Neutrophil (primary cell): ENCODE data around the gene GBE1.

Experiments
- H3K27ac ChIP-seq: fragments of 200-600 bp; sonication (generic); 2 replicates; pipeline ENCODE4 v1.5.1; 2016; ENCODE audit warnings: mild to moderate bottlenecking, moderate library complexity
- H3K27me3 ChIP-seq: fragments of 200-600 bp; sonication (generic); 2 replicates; pipeline ENCODE4 v1.6.0; 2016; ENCODE audit warnings: mild to moderate bottlenecking
- H3K36me3 ChIP-seq: fragments of 200-600 bp; sonication (generic); 2 replicates; pipeline ENCODE4 v1.5.1; 2017
- H3K4me1 ChIP-seq, 2 experiments: fragments of 200-600 bp in 1 of 2; sonication (generic) in 1 of 2; 1 replicate in 1 of 2; 2 replicates in 1 of 2; pipeline versions ENCODE4 v1.5.1 to v1.6.1; 2013 to 2016; ENCODE audit warnings: low read depth in 1 of 2, low read length in 1 of 2, mild to moderate bottlenecking in 1 of 2, moderate library complexity in 1 of 2; ENCODE audit not compliant: control insufficient read depth in 1 of 2, insufficient read depth in 1 of 2
- H3K4me3 ChIP-seq, 2 experiments: fragments of 200-600 bp in 1 of 2; sonication (generic) in 1 of 2; 1 replicate in 1 of 2; 2 replicates in 1 of 2; pipeline ENCODE4 v1.5.1; 2013 to 2016; ENCODE audit warnings: low read depth in 1 of 2, low read length in 1 of 2, mild to moderate bottlenecking in 1 of 2, moderate library complexity in 1 of 2
- H3K9me3 ChIP-seq: fragments of 200-600 bp; sonication (generic); 2 replicates; pipeline ENCODE4 v1.5.1; 2016
- TF ChIP-seq, protein P1 (sequence below): fragments of 200-600 bp; sonication (generic); IDR thresholded peaks from 2 replicates; pipeline ENCODE4 v1.5.1; 2016; ENCODE audit warnings: antibody characterized with exemption

Gene GBE1

DNA sequence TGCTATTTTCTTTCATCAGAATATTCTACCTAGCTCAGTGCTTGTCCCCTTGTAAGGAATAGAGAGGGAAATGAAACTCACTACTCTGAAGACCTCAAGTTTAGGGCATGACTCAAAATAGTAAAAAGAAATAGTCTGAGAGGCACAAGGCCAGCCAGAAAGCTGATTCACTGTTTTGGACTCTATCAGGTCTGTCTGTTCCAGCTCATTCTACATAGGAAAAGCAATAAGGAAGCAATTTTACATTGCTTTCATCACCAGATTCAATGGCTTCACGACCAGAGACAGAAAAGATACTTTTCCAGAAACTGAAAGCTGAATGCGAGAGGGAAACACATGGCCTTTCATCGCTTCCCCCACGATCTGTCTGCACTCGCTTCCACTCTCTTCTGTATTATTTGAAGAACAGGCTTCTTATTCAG is 276.0 kb downstream of the GBE1 start:
- H3K27ac ChIP-seq: no peak overlapping the region
- TF ChIP-seq, protein P1, sequence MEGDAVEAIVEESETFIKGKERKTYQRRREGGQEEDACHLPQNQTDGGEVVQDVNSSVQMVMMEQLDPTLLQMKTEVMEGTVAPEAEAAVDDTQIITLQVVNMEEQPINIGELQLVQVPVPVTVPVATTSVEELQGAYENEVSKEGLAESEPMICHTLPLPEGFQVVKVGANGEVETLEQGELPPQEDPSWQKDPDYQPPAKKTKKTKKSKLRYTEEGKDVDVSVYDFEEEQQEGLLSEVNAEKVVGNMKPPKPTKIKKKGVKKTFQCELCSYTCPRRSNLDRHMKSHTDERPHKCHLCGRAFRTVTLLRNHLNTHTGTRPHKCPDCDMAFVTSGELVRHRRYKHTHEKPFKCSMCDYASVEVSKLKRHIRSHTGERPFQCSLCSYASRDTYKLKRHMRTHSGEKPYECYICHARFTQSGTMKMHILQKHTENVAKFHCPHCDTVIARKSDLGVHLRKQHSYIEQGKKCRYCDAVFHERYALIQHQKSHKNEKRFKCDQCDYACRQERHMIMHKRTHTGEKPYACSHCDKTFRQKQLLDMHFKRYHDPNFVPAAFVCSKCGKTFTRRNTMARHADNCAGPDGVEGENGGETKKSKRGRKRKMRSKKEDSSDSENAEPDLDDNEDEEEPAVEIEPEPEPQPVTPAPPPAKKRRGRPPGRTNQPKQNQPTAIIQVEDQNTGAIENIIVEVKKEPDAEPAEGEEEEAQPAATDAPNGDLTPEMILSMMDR: no peak
- no peaks in the 10 kb centered on the region for H3K36me3 ChIP-seq
- H3K27me3 ChIP-seq: no peaks in the 10 kb centered on the region
- H3K9me3 ChIP-seq: no peaks in the 10 kb centered on the region
- H3K4me3 ChIP-seq: no peak overlapping the region
- H3K4me1 ChIP-seq: no peaks in the 10 kb centered on the region

DNA sequence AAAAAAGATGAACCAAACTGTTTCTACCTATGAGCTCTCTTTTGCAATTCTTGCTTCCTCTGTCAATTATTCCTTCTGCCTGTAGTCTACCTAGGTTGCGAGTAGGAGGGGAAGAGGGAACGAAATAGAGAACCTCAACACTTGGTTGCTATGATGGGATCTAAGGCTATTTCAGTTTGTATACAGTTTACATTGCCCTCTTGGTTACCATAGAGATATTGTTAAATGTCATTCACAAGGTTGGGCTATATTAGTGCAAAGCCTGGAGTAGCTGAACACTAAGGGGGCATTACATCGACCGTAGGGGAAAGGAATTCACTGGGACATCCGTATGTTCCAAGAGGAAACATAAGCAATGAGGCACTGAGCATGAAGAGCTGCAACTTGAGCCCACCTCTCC is 276.9 kb downstream of the GBE1 start:
- no peaks in the 10 kb centered on the region for H3K4me1 ChIP-seq
- H3K27ac ChIP-seq: no peak overlapping the region
- no peaks in the 10 kb centered on the region for H3K27me3 ChIP-seq
- TF ChIP-seq, protein P1: no peak
- no peaks in the 10 kb centered on the region for H3K9me3 ChIP-seq
- H3K36me3 ChIP-seq: no peaks in the 10 kb centered on the region
- H3K4me3 ChIP-seq: no peak overlapping the region

DNA sequence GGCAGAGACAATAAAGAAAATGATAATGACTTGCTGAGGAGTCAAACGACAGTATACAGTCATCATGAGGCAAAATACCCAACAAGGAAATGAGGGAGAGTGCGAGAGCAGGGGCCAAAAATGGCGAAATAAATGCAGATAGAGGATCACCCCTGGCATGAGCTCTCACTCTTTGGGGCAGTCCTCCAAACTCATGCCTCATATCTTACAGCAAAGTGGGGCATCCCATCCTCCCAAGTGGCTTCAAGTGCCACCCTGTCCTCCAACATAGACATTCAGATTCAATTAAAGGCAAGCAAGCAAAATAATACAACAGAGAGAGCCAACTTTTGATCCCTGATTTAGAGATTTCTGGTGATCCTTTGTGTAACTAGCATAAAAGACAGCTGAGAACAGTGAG is 278.4 kb downstream of the GBE1 start:
- Histone ChIP-seq H3K27me3 (no peaks in the 10 kb centered on the region), H3K4me3 (no peak overlapping the region), H3K9me3 (no peaks in the 10 kb centered on the region), H3K36me3 (no peaks in the 10 kb centered on the region), H3K27ac (no peak overlapping the region), H3K4me1 (no peaks in the 10 kb centered on the region)
- TF ChIP-seq, protein P1: no peak

DNA sequence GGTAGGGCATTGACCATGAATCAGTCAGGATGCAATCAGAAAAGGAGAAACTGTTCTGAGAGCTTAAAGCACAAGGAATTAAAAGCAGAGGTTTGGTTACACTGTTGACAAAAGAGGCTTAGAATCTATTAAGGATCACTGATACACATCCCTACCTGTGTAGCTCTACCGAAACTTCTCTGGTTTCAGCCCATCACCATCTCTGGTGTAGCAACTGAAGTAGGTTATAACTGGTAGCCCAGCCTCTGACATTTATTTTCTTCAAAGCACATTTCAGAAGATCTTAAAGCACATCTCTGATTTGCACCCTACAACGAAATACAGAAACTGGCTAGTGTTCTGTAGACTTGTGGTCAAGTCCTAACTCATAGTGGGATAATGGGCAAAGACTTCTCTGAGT is 283.7 kb downstream of the GBE1 start:
- H3K27me3 ChIP-seq: no peaks in the 10 kb centered on the region
- H3K4me3 ChIP-seq: no peak overlapping the region
- no peaks in the 10 kb centered on the region for H3K36me3 ChIP-seq
- TF ChIP-seq, protein P1: no peak
- no peaks in the 10 kb centered on the region for H3K4me1 ChIP-seq
- no peaks in the 10 kb centered on the region for H3K9me3 ChIP-seq
- no peak overlapping the region for H3K27ac ChIP-seq

DNA sequence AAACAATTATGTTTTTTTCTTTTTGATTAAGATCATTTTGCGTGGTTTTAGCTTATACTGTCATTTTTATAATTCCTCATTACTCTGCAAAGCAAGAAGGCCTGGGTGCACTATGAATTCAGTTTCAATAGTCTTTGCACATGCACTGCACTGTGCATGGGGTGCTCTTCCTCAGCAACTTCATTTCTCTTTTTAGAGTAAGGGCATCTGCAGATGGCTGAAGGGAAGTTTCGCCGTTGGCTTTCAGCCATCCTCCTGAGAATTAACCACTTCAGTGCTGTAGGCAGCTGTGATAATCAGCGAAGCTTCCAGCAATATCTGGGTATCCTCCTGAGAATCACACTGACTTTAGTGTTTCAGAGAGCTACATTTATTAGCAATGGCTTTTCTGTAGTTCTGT is 284.8 kb downstream of the GBE1 start:
- Histone ChIP-seq H3K4me3 (no peak overlapping the region), H3K36me3 (no peaks in the 10 kb centered on the region), H3K27me3 (no peaks in the 10 kb centered on the region), H3K27ac (no peak overlapping the region), H3K4me1 (no peaks in the 10 kb centered on the region), H3K9me3 (no peaks in the 10 kb centered on the region)
- TF ChIP-seq, protein P1: no peak
